ENCODE measurements around the gene RNASEH2B. TPM values are rescaled to one million over a fixed set of nuclear protein-coding genes. Genes with fewer than 3 reads are reported as not detected.

Gene RNASEH2B
- total RNA-seq, 1 experiment from 2014 or later, result 80.7 TPM

DNA sequence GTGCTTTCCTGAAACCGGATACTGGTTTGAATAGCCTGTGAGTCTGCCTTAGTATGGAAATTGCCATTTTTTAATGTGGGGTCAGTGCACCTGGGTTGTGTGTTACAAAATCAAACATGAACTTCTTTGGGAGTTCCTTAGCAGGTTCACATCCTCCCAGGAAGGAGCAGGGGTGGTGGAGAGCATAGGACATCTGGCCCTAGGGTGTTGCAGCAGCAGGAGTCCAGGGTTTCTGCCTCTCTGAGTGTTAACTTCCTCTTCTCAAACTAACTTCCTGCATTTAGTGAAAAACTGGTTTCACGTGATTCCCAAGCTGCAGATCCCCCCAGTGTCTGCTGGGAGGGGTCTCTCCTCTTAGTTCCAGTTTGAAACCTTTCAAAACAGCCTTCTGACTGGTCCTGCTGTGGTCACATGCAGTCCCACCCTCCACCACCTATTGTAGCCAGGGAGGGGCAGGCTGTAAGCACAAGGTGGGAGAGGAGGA is 7.2 kb downstream of the RNASEH2B start:
- H3K4me1 ChIP-seq (ENCODE audit: insufficient read depth, low read length, poor library complexity, severe bottlenecking), result peaks cover 13% of the 10 kb centered on the region
- no peaks in the 10 kb centered on the region for H3K36me3 ChIP-seq (ENCODE audit: insufficient read depth, low read length, poor library complexity, severe bottlenecking)
- DNase-seq (ENCODE audit: low spot score), result peak; percentile 9
- H3K9me3 ChIP-seq (ENCODE audit: low read depth, low read length, poor library complexity, severe bottlenecking), result peaks cover 6% of the 10 kb centered on the region
- TF ChIP-seq, protein P1, sequence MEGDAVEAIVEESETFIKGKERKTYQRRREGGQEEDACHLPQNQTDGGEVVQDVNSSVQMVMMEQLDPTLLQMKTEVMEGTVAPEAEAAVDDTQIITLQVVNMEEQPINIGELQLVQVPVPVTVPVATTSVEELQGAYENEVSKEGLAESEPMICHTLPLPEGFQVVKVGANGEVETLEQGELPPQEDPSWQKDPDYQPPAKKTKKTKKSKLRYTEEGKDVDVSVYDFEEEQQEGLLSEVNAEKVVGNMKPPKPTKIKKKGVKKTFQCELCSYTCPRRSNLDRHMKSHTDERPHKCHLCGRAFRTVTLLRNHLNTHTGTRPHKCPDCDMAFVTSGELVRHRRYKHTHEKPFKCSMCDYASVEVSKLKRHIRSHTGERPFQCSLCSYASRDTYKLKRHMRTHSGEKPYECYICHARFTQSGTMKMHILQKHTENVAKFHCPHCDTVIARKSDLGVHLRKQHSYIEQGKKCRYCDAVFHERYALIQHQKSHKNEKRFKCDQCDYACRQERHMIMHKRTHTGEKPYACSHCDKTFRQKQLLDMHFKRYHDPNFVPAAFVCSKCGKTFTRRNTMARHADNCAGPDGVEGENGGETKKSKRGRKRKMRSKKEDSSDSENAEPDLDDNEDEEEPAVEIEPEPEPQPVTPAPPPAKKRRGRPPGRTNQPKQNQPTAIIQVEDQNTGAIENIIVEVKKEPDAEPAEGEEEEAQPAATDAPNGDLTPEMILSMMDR (conservative IDR thresholded peaks at IDR 0.05; ENCODE audit: low read depth, low read length), result no peak
- TF ChIP-seq EZH2 (IDR thresholded peaks at IDR 0.05; ENCODE audit: borderline replicate concordance, low read depth, low read length, poor library complexity, severe bottlenecking), result no peak
- ChIA-PET CTCF (no interaction called here), POLR2A (ENCODE audit: low non-redundant PET) (no interaction called here)
- no TSS peak for BruUV-seq (replicated peaks)
- H3K27ac ChIP-seq (ENCODE audit: low read depth, low read length, poor library complexity, severe bottlenecking), result peak overlapping the region; percentile 28
- intact Hi-C loops (cut with micrococcal nuclease; ENCODE audit: unreplicated experiment), result no loop called here
- no peaks in the 10 kb centered on the region for H3K27me3 ChIP-seq (replicated peaks; ENCODE audit: insufficient read depth, low read depth, low read length, poor library complexity)
- H3K4me3 ChIP-seq (ENCODE audit: low read depth, low read length, poor library complexity, severe bottlenecking), result no peak overlapping the region

DNA sequence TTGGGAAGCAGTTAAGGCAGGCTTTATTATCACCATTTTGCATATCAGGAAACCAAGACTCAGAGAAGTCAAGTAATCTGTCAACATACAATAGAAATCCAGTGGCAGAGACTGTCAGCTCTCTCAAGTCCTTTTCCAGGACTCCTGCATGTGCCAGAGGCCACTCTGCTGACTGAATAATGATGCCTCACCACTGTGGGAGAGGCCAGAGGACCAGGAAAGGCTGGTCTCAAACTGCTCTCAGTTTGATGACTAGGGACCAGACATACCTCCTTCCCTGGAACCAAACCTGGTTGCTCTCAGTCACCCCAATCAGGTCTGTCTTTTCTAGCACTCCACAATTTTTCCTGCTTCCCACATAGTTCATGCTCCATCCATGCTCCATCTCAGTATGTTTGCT is 8.0 kb downstream of the RNASEH2B start:
- H3K4me3 ChIP-seq (ENCODE audit: low read depth, low read length, poor library complexity, severe bottlenecking), result no peak overlapping the region
- peaks cover 15% of the 10 kb centered on the region for H3K9me3 ChIP-seq (ENCODE audit: low read depth, low read length, poor library complexity, severe bottlenecking)
- no peak for DNase-seq (ENCODE audit: low spot score)
- ChIA-PET POLR2A (ENCODE audit: low non-redundant PET) (no interaction called here), CTCF (no interaction called here)
- no peaks in the 10 kb centered on the region for H3K27me3 ChIP-seq (replicated peaks; ENCODE audit: insufficient read depth, low read depth, low read length, poor library complexity)
- TF ChIP-seq EZH2 (IDR thresholded peaks at IDR 0.05; ENCODE audit: borderline replicate concordance, low read depth, low read length, poor library complexity, severe bottlenecking), result no peak
- TF ChIP-seq, protein P1 (conservative IDR thresholded peaks at IDR 0.05; ENCODE audit: low read depth, low read length), result no peak
- peaks cover 10% of the 10 kb centered on the region for H3K4me1 ChIP-seq (ENCODE audit: insufficient read depth, low read length, poor library complexity, severe bottlenecking)
- BruUV-seq (replicated peaks), result no TSS peak
- H3K36me3 ChIP-seq (ENCODE audit: insufficient read depth, low read length, poor library complexity, severe bottlenecking), result no peaks in the 10 kb centered on the region
- intact Hi-C loops (cut with micrococcal nuclease; ENCODE audit: unreplicated experiment), result no loop called here
- H3K27ac ChIP-seq (ENCODE audit: low read depth, low read length, poor library complexity, severe bottlenecking), result no peak overlapping the region

DNA sequence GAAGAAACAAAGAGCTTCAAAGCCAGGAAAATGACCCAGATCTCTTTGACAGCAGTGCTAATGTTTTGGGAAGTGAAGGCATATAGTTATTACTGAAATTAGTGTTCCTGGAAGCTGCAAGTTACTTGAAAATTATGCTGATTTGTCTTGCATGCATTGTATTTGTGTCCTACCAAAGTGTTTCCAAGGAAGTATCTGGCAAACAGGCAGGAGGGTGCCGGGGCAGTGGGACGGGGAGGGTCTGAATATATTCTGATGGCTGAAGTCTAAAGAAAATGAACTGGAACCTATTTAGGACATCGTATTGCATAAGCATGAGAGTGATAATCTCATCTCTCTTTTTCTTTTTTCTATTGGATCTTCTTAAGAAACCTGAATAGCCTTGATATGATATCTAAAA is 9.0 kb downstream of the RNASEH2B start:
- Histone ChIP-seq H3K9me3 (ENCODE audit: low read depth, low read length, poor library complexity, severe bottlenecking) (peaks cover 24% of the 10 kb centered on the region), H3K27ac (ENCODE audit: low read depth, low read length, poor library complexity, severe bottlenecking) (no peak overlapping the region), H3K4me3 (ENCODE audit: low read depth, low read length, poor library complexity, severe bottlenecking) (no peak overlapping the region), H3K4me1 (ENCODE audit: insufficient read depth, low read length, poor library complexity, severe bottlenecking) (peaks cover 10% of the 10 kb centered on the region), H3K27me3 (replicated peaks; ENCODE audit: insufficient read depth, low read depth, low read length, poor library complexity) (no peaks in the 10 kb centered on the region), H3K36me3 (ENCODE audit: insufficient read depth, low read length, poor library complexity, severe bottlenecking) (no peaks in the 10 kb centered on the region)
- ChIA-PET POLR2A (ENCODE audit: low non-redundant PET) (no interaction called here), CTCF (no interaction called here)
- BruUV-seq (replicated peaks), result no TSS peak
- TF ChIP-seq, protein P1 (conservative IDR thresholded peaks at IDR 0.05; ENCODE audit: low read depth, low read length), result no peak
- TF ChIP-seq EZH2 (IDR thresholded peaks at IDR 0.05; ENCODE audit: borderline replicate concordance, low read depth, low read length, poor library complexity, severe bottlenecking), result no peak
- DNase-seq (ENCODE audit: low spot score), result no peak
- intact Hi-C loops (cut with micrococcal nuclease; ENCODE audit: unreplicated experiment), result no loop called here
